ENCODE measurements around the gene CBR3. TPM values are rescaled to one million over a fixed set of nuclear protein-coding genes. Genes with fewer than 3 reads are reported as not detected.
"Not testable (repeated sequence)": the region's sequence is repeated elsewhere in the genome, so short reads cannot be mapped to it uniquely, and the experiment has no call there.

Gene CBR3
- total and polyA plus RNA-seq, 7 experiments from 2014 or later: 1.3 to 22.5 (median 5.6) TPM

GRCh38 chr21:36097427-36098181 lies 37.3 kb upstream of the CBR3 start:
- intact Hi-C loops (cut with micrococcal nuclease): no loop called here
- H3K4me1 ChIP-seq (ENCODE audit: control insufficient read depth in 2 of 2, insufficient read depth in 2 of 2, low read length in 2 of 2): no peaks in the 10 kb centered on the region
- peaks cover 0 to 13% (median 0%) of the 10 kb centered on the region in 3 experiments for H3K9me3 ChIP-seq (ENCODE audit: control insufficient read depth in 2 of 3, low read length in 3 of 3)
- no peaks in the 10 kb centered on the region for H3K4me1 Mint-ChIP-seq
- ChIA-PET POLR2A (no interaction called here), CTCF (no interaction called here)
- no peak overlapping the region for H3K4me3 ChIP-seq (ENCODE audit: low read length)
- peaks cover 3 to 15% (median 8%) of the 10 kb centered on the region in 5 donors for H3K36me3 Mint-ChIP-seq
- H3K27me3 ChIP-seq (ENCODE audit: control insufficient read depth in 2 of 2, insufficient read depth in 2 of 2, low read length in 2 of 2): no peaks in the 10 kb centered on the region
- H3K27me3 Mint-ChIP-seq: peaks cover 0 to 13% (median 5%) of the 10 kb centered on the region in 5 donors
- H3K27ac Mint-ChIP-seq: no peak overlapping the region
- no peaks in the 10 kb centered on the region for H3K36me3 ChIP-seq (ENCODE audit: control insufficient read depth in 2 of 3, insufficient read depth in 3 of 3, low read length in 3 of 3)
- no peak overlapping the region for H3K4me3 Mint-ChIP-seq
- H3K9me3 Mint-ChIP-seq: peaks cover 3 to 16% (median 10%) of the 10 kb centered on the region in 11 donors
- DNase-seq (no peak), ATAC-seq (no peak)
- H3K27ac ChIP-seq (ENCODE audit: low read depth, low read length): no peak overlapping the region

- H3K4me3 Mint-ChIP-seq: no peak overlapping the region
- peaks cover 0 to 10% (median 0%) of the 10 kb centered on the region in 3 experiments for H3K9me3 ChIP-seq (ENCODE audit: control insufficient read depth in 2 of 3, low read length in 3 of 3)
- no peaks in the 10 kb centered on the region for H3K36me3 ChIP-seq (ENCODE audit: control insufficient read depth in 2 of 3, insufficient read depth in 3 of 3, low read length in 3 of 3)
- H3K27ac ChIP-seq (ENCODE audit: low read depth, low read length): no peak overlapping the region
- DNase-seq (no peak), ATAC-seq (no peak)
- ChIA-PET POLR2A (no interaction called here), CTCF (interaction anchor here (1.0 kb wide), 1 partner anchor 11 kb away, joined by 3 read pairs; no protein-coding TSS in a partner anchor)
- no peak overlapping the region for H3K27ac Mint-ChIP-seq
- peaks cover 3 to 15% (median 8%) of the 10 kb centered on the region in 5 donors for H3K36me3 Mint-ChIP-seq
- H3K4me3 ChIP-seq (ENCODE audit: low read length): no peak overlapping the region
- no peaks in the 10 kb centered on the region for H3K4me1 ChIP-seq (ENCODE audit: control insufficient read depth in 2 of 2, insufficient read depth in 2 of 2, low read length in 2 of 2)
- no peaks in the 10 kb centered on the region for H3K27me3 ChIP-seq (ENCODE audit: control insufficient read depth in 2 of 2, insufficient read depth in 2 of 2, low read length in 2 of 2)
- intact Hi-C loops (cut with micrococcal nuclease): no loop called here
- peaks cover 2 to 13% (median 5%) of the 10 kb centered on the region in 5 donors for H3K27me3 Mint-ChIP-seq
- H3K9me3 Mint-ChIP-seq: peaks cover 3 to 11% (median 8%) of the 10 kb centered on the region in 11 donors
- H3K4me1 Mint-ChIP-seq: no peaks in the 10 kb centered on the region
Measured at GRCh38 chr21:36098182-36098532, 36.7 kb upstream of the CBR3 start.

- no peaks in the 10 kb centered on the region for H3K4me1 ChIP-seq (ENCODE audit: control insufficient read depth in 2 of 2, insufficient read depth in 2 of 2, low read length in 2 of 2)
Measured at GRCh38 chr21:36099000-36099399, 35.9 kb upstream of the CBR3 start.

GRCh38 chr21:36099695-36100211 lies 35.1 kb upstream of the CBR3 start:
- intact Hi-C loops (cut with micrococcal nuclease); H3K9me3 Mint-ChIP-seq; H3K9me3 ChIP-seq (ENCODE audit: control insufficient read depth in 2 of 3, low read length in 3 of 3); H3K27ac ChIP-seq (ENCODE audit: low read depth, low read length); H3K27ac Mint-ChIP-seq; H3K27me3 ChIP-seq (ENCODE audit: control insufficient read depth in 2 of 2, insufficient read depth in 2 of 2, low read length in 2 of 2); H3K4me3 Mint-ChIP-seq; CTCF ChIA-PET; DNase-seq; H3K4me3 ChIP-seq (ENCODE audit: low read length); H3K4me1 ChIP-seq (ENCODE audit: control insufficient read depth in 2 of 2, insufficient read depth in 2 of 2, low read length in 2 of 2); H3K36me3 ChIP-seq (ENCODE audit: control insufficient read depth in 2 of 3, insufficient read depth in 3 of 3, low read length in 3 of 3); POLR2A ChIA-PET; H3K36me3 Mint-ChIP-seq; ATAC-seq; H3K4me1 Mint-ChIP-seq: not testable (repeated sequence)
- H3K27me3 Mint-ChIP-seq: peaks cover 14 to 23% (median 19%) of the 10 kb centered on the region in 5 donors

More at GRCh38 chr21:36099000-36099399, 35.9 kb upstream of the CBR3 start:
- POLR2A ChIA-PET: no interaction called here
- Mint-ChIP-seq H3K4me1 (peaks cover 0 to under 1% (median 0%) of the 10 kb centered on the region in 7 donors), H3K36me3 (peaks cover 0 to 8% (median 2%) of the 10 kb centered on the region in 5 donors), H3K27ac (no peak overlapping the region), H3K4me3 (no peak overlapping the region), H3K27me3 (peaks cover 7 to 16% (median 11%) of the 10 kb centered on the region in 5 donors), H3K9me3 (peaks cover 0 to 5% (median 0%) of the 10 kb centered on the region in 11 donors)
- intact Hi-C loops (cut with micrococcal nuclease): no loop called here
- DNase-seq: no peak
- no peak for ATAC-seq
- Histone ChIP-seq H3K27ac (ENCODE audit: low read depth, low read length) (no peak overlapping the region), H3K27me3 (ENCODE audit: control insufficient read depth in 2 of 2, insufficient read depth in 2 of 2, low read length in 2 of 2) (peaks cover 0 to 3% of the 10 kb centered on the region in 2 donors), H3K36me3 (ENCODE audit: control insufficient read depth in 2 of 3, insufficient read depth in 3 of 3, low read length in 3 of 3) (no peaks in the 10 kb centered on the region), H3K9me3 (ENCODE audit: control insufficient read depth in 2 of 3, low read length in 3 of 3) (peaks cover 0 to 3% (median 0%) of the 10 kb centered on the region in 3 experiments), H3K4me3 (ENCODE audit: low read length) (no peak overlapping the region)
- CTCF ChIA-PET: interaction anchor here (1.0 kb wide), 1 partner anchor 11 kb away, joined by 3 read pairs; no protein-coding TSS in a partner anchor

GRCh38 chr21:36100971-36101641 lies 33.8 kb upstream of the CBR3 start:
- ChIA-PET CTCF (interaction anchor here (0.6 kb wide), 1 partner anchor 31 kb away, joined by 3 read pairs; the partner anchor contains the start of gene CBR1), POLR2A (interaction anchor here (0.7 kb wide), 1 partner anchor 677 kb away, joined by 3 read pairs; no protein-coding TSS in a partner anchor)
- H3K36me3 ChIP-seq (ENCODE audit: control insufficient read depth in 2 of 3, insufficient read depth in 3 of 3, low read length in 3 of 3): no peaks in the 10 kb centered on the region
- peaks cover 3 to 12% (median 9%) of the 10 kb centered on the region in 7 donors for H3K4me1 Mint-ChIP-seq
- H3K4me3 Mint-ChIP-seq: no peak overlapping the region
- no peaks in the 10 kb centered on the region for H3K4me1 ChIP-seq (ENCODE audit: control insufficient read depth in 2 of 2, insufficient read depth in 2 of 2, low read length in 2 of 2)
- H3K4me3 ChIP-seq (ENCODE audit: low read length): no peak overlapping the region
- no peak overlapping the region for H3K27ac Mint-ChIP-seq
- peaks cover 0 to 5% (median 0%) of the 10 kb centered on the region in 5 donors for H3K36me3 Mint-ChIP-seq
- DNase-seq (no peak), ATAC-seq (no peak)
- H3K27me3 Mint-ChIP-seq: peaks cover 26 to 35% (median 32%) of the 10 kb centered on the region in 5 donors
- peaks cover 0 to 2% (median 0%) of the 10 kb centered on the region in 11 donors for H3K9me3 Mint-ChIP-seq
- intact Hi-C loops (cut with micrococcal nuclease): no loop called here
- H3K27me3 ChIP-seq (ENCODE audit: control insufficient read depth in 2 of 2, insufficient read depth in 2 of 2, low read length in 2 of 2): peaks cover 0 to 3% of the 10 kb centered on the region in 2 donors
- H3K9me3 ChIP-seq (ENCODE audit: control insufficient read depth in 2 of 3, low read length in 3 of 3): no peaks in the 10 kb centered on the region
- no peak overlapping the region for H3K27ac ChIP-seq (ENCODE audit: low read depth, low read length)

- no peaks in the 10 kb centered on the region for H3K36me3 ChIP-seq (ENCODE audit: control insufficient read depth in 2 of 3, insufficient read depth in 3 of 3, low read length in 3 of 3)
- H3K27me3 ChIP-seq (ENCODE audit: control insufficient read depth in 2 of 2, insufficient read depth in 2 of 2, low read length in 2 of 2): peaks cover 0 to 3% of the 10 kb centered on the region in 2 donors
- DNase-seq: no peak
- ATAC-seq: no peak
- intact Hi-C loops (cut with micrococcal nuclease): loop anchor here in 1 of 2 donors (2.0 kb wide), 1 partner anchor 51 kb away; no protein-coding TSS in a partner anchor
- H3K27ac ChIP-seq (ENCODE audit: low read depth, low read length): no peak overlapping the region
- POLR2A ChIA-PET: no interaction called here
- Mint-ChIP-seq H3K9me3 (peaks cover 0 to 2% (median 0%) of the 10 kb centered on the region in 11 donors), H3K4me1 (peaks cover 3 to 12% (median 9%) of the 10 kb centered on the region in 7 donors), H3K36me3 (peaks cover 0 to 4% (median 0%) of the 10 kb centered on the region in 5 donors), H3K4me3 (no peak overlapping the region), H3K27ac (no peak overlapping the region), H3K27me3 (peaks cover 33 to 50% (median 35%) of the 10 kb centered on the region in 5 donors)
- H3K9me3 ChIP-seq (ENCODE audit: control insufficient read depth in 2 of 3, low read length in 3 of 3): no peaks in the 10 kb centered on the region
- no peak overlapping the region for H3K4me3 ChIP-seq (ENCODE audit: low read length)
- no peaks in the 10 kb centered on the region for H3K4me1 ChIP-seq (ENCODE audit: control insufficient read depth in 2 of 2, insufficient read depth in 2 of 2, low read length in 2 of 2)
- CTCF ChIA-PET: no interaction called here
Measured at GRCh38 chr21:36103434-36103833, 31.4 kb upstream of the CBR3 start.
